Measurements from ENCODE around the gene C5orf58. TPM values are rescaled to one million over a fixed set of nuclear protein-coding genes. Genes with fewer than 3 reads are reported as not detected.
A peak's percentile ranks its signal among the peaks of the same experiment; 100 is the strongest.

Gene C5orf58
- total RNA-seq, 2 experiments from 2014 or later: not detected

DNA sequence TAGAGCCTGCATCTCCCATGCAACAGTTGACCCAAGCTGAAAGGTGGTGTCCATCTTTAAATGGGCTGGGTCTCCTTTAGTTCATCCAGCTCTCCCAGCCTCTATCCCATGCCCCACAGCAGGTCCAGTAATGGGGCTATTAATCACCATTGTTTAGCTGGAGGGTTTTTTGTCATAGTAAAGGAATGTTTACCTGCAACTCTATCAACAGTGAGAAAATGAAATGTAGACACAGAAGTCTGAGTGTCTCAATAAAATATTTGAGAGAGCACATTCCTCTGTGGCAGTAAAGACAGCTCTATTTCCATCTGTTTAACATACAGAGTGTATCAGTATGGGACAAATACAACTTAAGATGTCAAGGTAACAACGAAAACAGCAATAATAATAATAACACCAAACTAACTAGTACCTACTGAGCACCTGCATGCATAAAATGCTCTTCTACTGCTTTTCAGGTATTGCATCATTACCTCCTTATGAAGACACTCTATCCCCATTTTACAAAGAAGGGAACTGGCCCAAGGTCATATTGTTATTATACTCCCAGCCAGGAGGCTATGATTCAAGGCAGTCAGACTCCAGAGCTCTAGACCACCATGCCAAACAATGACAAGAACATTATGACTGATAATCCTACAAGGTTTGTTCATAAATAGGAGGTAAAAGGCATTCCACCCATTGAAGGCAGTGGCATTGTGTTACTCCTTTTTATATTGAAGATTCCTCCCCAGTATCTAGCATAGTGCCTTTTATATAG, 21.0 kb upstream of the C5orf58 start:
- DNase-seq: no peak
- no peaks in the 10 kb centered on the region for H3K4me1 Mint-ChIP-seq
- H3K4me3 Mint-ChIP-seq: no peak overlapping the region
- H3K9me3 Mint-ChIP-seq: no peaks in the 10 kb centered on the region
- no peaks in the 10 kb centered on the region for H3K36me3 Mint-ChIP-seq
- no peak overlapping the region for H3K27ac Mint-ChIP-seq
- POLR2A ChIA-PET: no interaction called here
- H3K27me3 Mint-ChIP-seq: peaks cover 41% of the 10 kb centered on the region
- ATAC-seq (ENCODE audit: low read depth): no peak

DNA sequence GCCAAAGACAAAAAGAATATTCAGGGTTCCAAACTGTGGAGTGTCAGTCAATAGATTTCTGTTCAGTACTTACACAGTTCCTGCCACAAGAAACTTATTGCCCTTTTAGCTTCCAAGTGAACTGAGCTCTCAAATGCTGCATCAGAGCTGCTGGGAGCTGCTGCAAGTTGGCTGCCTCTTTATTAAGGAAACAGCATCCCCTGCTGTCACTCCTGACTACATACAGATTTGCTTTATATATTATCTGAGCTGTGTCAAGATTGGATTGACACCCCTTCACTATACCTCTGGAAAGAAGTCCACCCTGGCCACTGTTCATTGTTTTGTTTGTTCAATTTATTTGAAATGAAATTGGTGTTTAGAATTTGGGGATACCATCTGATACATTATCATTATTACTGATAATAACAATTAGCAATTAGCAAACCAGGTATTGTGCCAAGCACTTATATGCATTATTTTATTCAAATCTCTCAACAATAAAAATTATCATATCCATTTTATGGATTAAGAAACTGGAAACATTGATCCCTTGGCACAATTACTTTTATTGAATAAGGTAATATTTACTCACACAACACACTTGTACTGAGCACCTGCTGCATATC, 16.4 kb upstream of the C5orf58 start:
- no peak for ATAC-seq (ENCODE audit: low read depth)
- H3K4me1 Mint-ChIP-seq: no peaks in the 10 kb centered on the region
- no peaks in the 10 kb centered on the region for H3K36me3 Mint-ChIP-seq
- peaks cover 11% of the 10 kb centered on the region for H3K27me3 Mint-ChIP-seq
- no peak overlapping the region for H3K27ac Mint-ChIP-seq
- no peak for DNase-seq
- POLR2A ChIA-PET: no interaction called here
- H3K9me3 Mint-ChIP-seq: no peaks in the 10 kb centered on the region
- no peak overlapping the region for H3K4me3 Mint-ChIP-seq

DNA sequence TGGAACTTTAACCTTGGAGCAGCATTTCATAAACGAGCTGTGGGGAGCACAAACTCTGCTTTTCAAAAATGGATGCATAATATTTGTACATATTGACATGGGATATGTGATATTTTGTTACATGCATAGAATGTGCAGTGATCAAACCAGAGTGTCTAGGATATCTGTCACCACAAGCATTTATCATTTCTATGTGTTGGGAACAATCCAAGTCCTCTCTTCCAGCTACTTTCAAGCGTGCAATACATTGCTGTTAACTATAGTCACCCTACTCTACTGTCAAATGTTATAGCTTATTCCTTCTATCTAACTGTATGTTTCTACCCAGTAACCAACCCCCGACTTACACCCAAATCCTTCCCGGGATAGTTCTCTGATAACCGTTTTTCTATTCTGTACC, 15.0 kb upstream of the C5orf58 start:
- Mint-ChIP-seq H3K4me3 (no peak overlapping the region), H3K4me1 (no peaks in the 10 kb centered on the region), H3K27me3 (peaks cover 6% of the 10 kb centered on the region), H3K9me3 (no peaks in the 10 kb centered on the region), H3K36me3 (no peaks in the 10 kb centered on the region), H3K27ac (no peak overlapping the region)
- POLR2A ChIA-PET: no interaction called here
- ATAC-seq (ENCODE audit: low read depth) (no peak), DNase-seq (no peak)

DNA sequence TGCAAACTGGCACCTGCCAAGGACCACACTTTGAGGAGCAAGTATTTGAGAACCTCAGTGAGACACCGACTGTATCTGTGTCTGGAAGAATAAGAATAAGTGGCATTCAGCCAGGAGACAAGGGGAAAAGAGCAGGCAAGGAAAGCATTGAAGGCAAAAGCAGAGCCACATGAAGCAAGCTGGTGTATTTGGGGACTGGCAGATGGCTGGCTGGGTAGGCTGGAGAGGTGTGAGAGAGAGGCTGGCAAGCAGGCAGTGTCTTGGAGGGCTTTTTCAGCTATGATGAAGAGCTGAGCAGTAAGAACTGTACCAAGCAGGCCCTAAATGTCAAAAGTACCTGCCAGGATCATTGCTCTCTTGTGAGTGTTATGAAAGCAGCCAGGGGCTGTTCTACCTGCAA, 14.1 kb upstream of the C5orf58 start:
- ATAC-seq (ENCODE audit: low read depth): no peak
- POLR2A ChIA-PET: no interaction called here
- no peaks in the 10 kb centered on the region for H3K9me3 Mint-ChIP-seq
- no peaks in the 10 kb centered on the region for H3K4me1 Mint-ChIP-seq
- peaks cover 6% of the 10 kb centered on the region for H3K27me3 Mint-ChIP-seq
- no peaks in the 10 kb centered on the region for H3K36me3 Mint-ChIP-seq
- DNase-seq: no peak
- no peak overlapping the region for H3K4me3 Mint-ChIP-seq
- no peak overlapping the region for H3K27ac Mint-ChIP-seq

DNA sequence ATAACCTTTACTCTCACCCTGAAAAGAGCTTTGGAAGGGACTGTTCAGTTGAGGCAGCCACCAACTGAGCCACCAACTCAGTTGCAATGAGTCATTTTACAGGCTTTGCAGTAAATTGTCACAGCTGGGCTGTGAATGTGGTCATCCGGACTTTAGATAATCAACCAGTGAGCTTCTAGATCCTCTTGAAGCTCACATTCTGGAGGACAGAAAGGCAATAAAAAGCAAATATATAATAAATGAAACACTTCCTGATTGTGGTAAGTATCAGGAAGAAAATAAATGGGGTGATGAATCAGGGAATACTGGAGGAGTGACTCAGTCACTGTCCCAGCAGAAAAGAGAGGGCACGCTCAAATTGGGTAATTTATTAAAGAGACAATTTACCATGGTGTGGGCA, 13.2 kb upstream of the C5orf58 start:
- H3K4me1 Mint-ChIP-seq: no peaks in the 10 kb centered on the region
- ATAC-seq (ENCODE audit: low read depth) (no peak), DNase-seq (no peak)
- no peak overlapping the region for H3K27ac Mint-ChIP-seq
- H3K9me3 Mint-ChIP-seq: no peaks in the 10 kb centered on the region
- peaks cover 6% of the 10 kb centered on the region for H3K27me3 Mint-ChIP-seq
- no peak overlapping the region for H3K4me3 Mint-ChIP-seq
- POLR2A ChIA-PET: no interaction called here
- no peaks in the 10 kb centered on the region for H3K36me3 Mint-ChIP-seq

DNA sequence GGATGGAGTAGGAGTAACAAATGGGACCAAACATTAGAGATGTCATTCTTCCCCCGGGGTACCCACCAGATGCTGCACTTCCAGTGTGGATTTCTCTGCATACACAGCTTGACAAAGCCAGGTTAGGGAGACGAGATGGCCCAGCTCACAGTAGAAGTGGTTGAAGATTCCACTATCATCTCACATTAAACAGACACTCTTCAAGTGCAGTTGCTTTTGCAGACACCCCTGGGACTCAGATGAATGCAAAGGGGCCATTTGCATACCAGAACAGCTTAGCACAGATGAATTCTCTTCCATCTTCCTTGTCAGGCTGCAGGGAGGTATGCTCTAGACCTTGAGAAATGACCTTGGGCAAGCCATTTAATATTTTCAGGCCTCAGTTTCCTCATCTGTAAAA, 12.6 kb upstream of the C5orf58 start:
- H3K27me3 Mint-ChIP-seq: peaks cover 6% of the 10 kb centered on the region
- no peaks in the 10 kb centered on the region for H3K36me3 Mint-ChIP-seq
- POLR2A ChIA-PET: no interaction called here
- no peak overlapping the region for H3K27ac Mint-ChIP-seq
- ATAC-seq (ENCODE audit: low read depth): no peak
- DNase-seq: no peak
- H3K4me1 Mint-ChIP-seq: no peaks in the 10 kb centered on the region
- H3K4me3 Mint-ChIP-seq: no peak overlapping the region
- no peaks in the 10 kb centered on the region for H3K9me3 Mint-ChIP-seq

DNA sequence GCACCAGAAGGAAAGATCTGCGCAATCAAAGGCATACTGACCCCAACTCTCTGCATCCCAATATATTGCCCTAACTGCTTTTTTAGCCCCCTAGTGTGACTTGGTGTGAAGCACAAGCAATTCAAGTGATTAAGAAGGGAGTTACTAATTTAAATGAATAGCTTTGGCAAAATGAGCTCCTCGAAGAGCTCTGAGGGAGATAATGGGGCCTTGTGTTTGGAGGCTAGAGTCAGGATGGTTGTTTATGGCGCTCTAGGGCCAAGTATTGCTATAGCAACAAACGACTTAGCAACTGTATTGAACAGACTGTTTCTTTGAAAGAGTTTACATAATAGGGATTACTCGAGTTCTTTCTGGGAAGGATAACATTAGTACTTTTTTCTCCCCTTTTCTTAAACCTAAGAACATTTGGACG, 11.5 kb upstream of the C5orf58 start:
- ATAC-seq (ENCODE audit: low read depth): no peak
- H3K36me3 Mint-ChIP-seq: no peaks in the 10 kb centered on the region
- no peak for DNase-seq
- H3K9me3 Mint-ChIP-seq: no peaks in the 10 kb centered on the region
- peaks cover 3% of the 10 kb centered on the region for H3K4me1 Mint-ChIP-seq
- H3K27ac Mint-ChIP-seq: no peak overlapping the region
- peaks cover 2% of the 10 kb centered on the region for H3K27me3 Mint-ChIP-seq
- no peak overlapping the region for H3K4me3 Mint-ChIP-seq
- POLR2A ChIA-PET: no interaction called here

DNA sequence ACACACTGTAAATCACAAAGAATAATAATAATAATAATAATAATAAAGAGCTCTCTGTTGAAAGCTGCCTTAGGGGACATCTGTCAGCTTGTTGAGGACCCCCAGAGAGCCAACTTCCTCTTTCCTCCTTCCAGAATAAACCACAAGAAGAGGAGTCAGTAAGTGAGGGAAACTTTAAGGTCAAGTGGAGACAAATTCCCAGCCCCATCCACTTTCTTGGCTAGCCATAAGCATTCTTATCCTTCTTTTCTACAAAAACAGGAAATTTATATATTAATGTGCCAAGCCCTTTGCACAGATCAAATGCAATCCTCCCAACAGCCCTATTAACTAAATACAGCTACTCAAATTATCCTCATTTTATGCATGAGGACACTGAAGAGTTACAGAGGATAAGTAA, 9.4 kb upstream of the C5orf58 start:
- H3K4me1 Mint-ChIP-seq: peaks cover 4% of the 10 kb centered on the region
- POLR2A ChIA-PET: no interaction called here
- H3K27me3 Mint-ChIP-seq: peaks cover 1% of the 10 kb centered on the region
- no peak overlapping the region for H3K4me3 Mint-ChIP-seq
- ATAC-seq (ENCODE audit: low read depth) (no peak), DNase-seq (no peak)
- H3K36me3 Mint-ChIP-seq: no peaks in the 10 kb centered on the region
- no peak overlapping the region for H3K27ac Mint-ChIP-seq
- no peaks in the 10 kb centered on the region for H3K9me3 Mint-ChIP-seq

DNA sequence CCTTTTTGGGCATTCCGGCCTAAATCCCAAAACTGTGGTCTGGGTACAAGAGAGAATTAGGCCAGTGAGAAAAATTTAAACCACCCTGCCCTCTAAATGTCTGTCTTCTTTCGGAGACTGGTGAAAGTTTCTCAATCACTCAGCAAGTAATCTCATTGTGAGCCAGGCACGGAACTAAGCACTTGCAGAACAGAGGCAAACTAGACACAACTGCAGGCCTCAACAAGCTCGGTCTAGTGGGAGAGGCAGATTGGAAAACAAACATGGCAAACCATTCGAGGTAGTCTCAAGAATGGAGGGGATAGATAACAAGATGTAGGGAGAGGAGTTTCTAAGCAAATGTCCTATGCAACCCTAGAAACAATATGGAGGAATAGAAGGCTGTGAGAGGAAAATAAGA, 8.9 kb upstream of the C5orf58 start:
- Mint-ChIP-seq H3K4me1 (peaks cover 4% of the 10 kb centered on the region), H3K36me3 (peaks cover 2% of the 10 kb centered on the region), H3K4me3 (no peak overlapping the region), H3K27ac (no peak overlapping the region), H3K27me3 (peaks cover 1% of the 10 kb centered on the region), H3K9me3 (no peaks in the 10 kb centered on the region)
- POLR2A ChIA-PET: no interaction called here
- ATAC-seq (ENCODE audit: low read depth) (no peak), DNase-seq (no peak)

DNA sequence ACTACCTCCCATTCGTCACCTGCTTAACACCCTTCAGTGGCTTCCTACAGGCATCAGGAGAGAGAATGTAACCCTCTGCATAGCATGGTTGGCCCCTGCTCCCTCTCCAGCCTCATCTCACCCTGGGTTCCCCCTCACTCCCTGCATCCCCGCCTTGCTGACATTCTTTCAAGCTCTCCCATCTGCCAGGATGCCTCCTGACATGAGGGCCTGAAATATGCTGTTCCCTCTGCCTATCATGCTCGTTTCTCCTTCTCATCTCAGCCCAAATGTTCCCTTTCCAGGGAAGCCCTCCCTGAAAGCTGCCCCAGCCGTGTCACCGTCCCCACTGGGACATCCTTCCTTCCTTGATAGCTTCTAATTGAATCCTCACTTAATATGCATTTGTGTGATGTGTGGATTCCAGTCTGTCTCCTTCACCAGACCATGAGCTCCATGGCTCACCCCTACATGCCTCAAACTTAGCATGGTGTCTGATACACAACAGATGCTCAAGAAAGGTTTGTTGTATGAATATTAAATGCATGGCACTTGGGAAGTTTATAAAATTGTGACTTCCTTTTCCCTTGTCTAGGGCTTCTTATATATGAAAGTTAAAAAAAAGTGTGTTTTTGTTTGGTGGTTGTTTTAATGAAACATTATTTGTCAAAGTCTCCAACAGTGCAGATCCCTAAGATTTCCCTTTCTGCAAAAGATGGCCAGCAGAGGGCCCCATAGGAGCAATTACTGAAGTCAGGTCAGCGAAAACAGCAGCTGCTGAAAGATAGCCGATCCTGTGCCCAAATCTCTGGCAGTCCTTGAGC, 7.3 kb upstream of the C5orf58 start:
- H3K9me3 Mint-ChIP-seq: no peaks in the 10 kb centered on the region
- no peak overlapping the region for H3K4me3 Mint-ChIP-seq
- H3K27ac Mint-ChIP-seq: no peak overlapping the region
- H3K27me3 Mint-ChIP-seq: peaks cover 1% of the 10 kb centered on the region
- peak; percentile 63 for ATAC-seq (ENCODE audit: low read depth)
- POLR2A ChIA-PET: interaction anchor here (0.7 to 1.6 kb wide), 9 partner anchors 41 to 115 kb away, joined by 3 to 7 read pairs (median 3); no protein-coding TSS in a partner anchor
- peaks cover 4% of the 10 kb centered on the region for H3K4me1 Mint-ChIP-seq
- peaks cover 2% of the 10 kb centered on the region for H3K36me3 Mint-ChIP-seq
- peak; percentile 69 for DNase-seq

DNA sequence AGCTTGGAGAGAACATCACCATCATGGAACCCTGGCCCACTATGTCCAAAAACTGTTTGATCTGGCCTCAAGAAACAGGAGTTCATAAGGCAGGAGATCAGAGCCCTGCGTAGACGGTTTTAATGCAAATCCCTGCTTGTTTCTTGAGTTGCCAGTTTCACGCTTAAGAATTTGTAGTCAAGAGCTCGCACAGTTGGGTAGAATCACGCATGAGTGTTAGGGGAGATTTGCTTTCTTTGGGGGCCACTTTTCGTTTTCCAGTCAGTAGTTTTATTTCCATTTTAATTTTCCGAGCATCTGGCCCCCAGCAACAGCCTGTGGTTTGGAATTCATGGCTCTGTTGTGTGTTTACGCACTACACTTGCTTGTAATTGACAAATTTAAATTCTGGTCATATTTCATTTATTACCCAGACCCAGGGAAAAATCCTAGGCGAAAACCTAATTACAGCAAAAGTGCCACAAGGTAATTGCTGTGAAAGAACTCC, 6.6 kb upstream of the C5orf58 start:
- Mint-ChIP-seq H3K9me3 (no peaks in the 10 kb centered on the region), H3K4me1 (peaks cover 4% of the 10 kb centered on the region), H3K27me3 (peaks cover 1% of the 10 kb centered on the region), H3K27ac (no peak overlapping the region), H3K4me3 (no peak overlapping the region), H3K36me3 (peaks cover 2% of the 10 kb centered on the region)
- POLR2A ChIA-PET: interaction anchor here (0.7 to 1.6 kb wide), 8 partner anchors 40 to 115 kb away, joined by 3 to 7 read pairs (median 4); no protein-coding TSS in a partner anchor
- DNase-seq (no peak), ATAC-seq (ENCODE audit: low read depth) (no peak)

DNA sequence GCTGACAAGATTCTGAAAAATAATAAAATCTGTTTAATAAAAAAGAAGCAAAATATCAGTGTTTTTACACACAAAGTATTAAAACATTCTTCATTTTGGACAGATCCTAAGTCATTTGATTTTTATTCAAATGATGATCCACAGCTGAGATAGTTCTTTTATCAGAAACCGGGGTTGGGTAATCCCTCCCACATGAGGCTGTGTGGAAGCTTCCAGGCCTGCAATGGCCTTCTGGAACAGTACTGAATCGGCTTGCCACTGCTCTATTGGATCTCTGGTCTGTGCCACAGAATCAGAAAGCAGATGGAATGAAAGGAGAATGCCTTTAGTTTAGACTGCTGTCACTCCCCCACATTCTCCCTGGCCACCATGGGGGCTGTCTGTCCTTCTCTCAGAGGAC, 6.1 kb upstream of the C5orf58 start:
- ATAC-seq (ENCODE audit: low read depth) (no peak), DNase-seq (no peak)
- POLR2A ChIA-PET: interaction anchor here (0.8 to 1.6 kb wide), 6 partner anchors 40 to 113 kb away, joined by 3 to 7 read pairs (median 4); no protein-coding TSS in a partner anchor
- no peak overlapping the region for H3K27ac Mint-ChIP-seq
- H3K4me3 Mint-ChIP-seq: no peak overlapping the region
- peaks cover 4% of the 10 kb centered on the region for H3K4me1 Mint-ChIP-seq
- H3K36me3 Mint-ChIP-seq: peaks cover 2% of the 10 kb centered on the region
- peaks cover 1% of the 10 kb centered on the region for H3K27me3 Mint-ChIP-seq
- no peaks in the 10 kb centered on the region for H3K9me3 Mint-ChIP-seq

DNA sequence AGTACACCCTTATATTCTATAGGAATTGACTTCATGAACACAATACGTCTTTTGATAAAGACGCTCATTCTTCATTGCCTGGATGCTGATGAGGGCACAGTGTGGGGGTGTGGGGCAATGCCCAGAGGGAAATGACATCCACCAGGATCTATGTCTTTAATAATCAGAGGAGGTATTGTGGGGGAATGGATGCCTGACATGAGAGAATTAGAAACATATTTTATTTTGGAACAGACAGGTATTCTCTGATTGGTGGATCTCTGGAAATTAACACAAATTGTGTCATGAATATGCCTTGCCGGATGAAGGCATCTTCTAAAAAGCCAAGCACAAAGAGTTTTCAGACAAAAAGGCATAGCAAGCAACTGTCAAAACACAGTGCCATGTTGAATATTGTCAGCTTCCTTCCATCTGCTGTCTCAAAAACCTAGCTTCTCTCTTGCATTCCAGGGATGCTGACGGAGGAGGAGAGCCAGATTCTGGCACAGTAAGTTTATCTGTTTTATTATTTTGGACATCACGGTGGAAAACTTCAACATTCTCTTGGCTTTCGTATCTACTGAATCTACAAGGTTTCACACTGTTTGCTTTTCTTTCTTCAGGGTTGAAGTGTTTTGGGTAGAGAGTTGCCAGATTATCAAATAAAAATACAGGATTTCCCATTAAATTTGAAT, 3.9 kb upstream of the C5orf58 start:
- no peak for ATAC-seq (ENCODE audit: low read depth)
- POLR2A ChIA-PET: no interaction called here
- no peaks in the 10 kb centered on the region for H3K9me3 Mint-ChIP-seq
- H3K4me1 Mint-ChIP-seq: peaks cover 4% of the 10 kb centered on the region
- H3K36me3 Mint-ChIP-seq: peaks cover 2% of the 10 kb centered on the region
- peaks cover 1% of the 10 kb centered on the region for H3K27me3 Mint-ChIP-seq
- H3K27ac Mint-ChIP-seq: no peak overlapping the region
- DNase-seq: no peak
- H3K4me3 Mint-ChIP-seq: no peak overlapping the region

All from activated naive CD8-positive, alpha-beta T cell treated with anti-CD3 and anti-CD28 coated beads, Interleukin-2, amount 10 ng/mL, durations not matched to agents 7 days and 5 days (primary cell).